ENCODE data around the gene TET2.

DNA sequence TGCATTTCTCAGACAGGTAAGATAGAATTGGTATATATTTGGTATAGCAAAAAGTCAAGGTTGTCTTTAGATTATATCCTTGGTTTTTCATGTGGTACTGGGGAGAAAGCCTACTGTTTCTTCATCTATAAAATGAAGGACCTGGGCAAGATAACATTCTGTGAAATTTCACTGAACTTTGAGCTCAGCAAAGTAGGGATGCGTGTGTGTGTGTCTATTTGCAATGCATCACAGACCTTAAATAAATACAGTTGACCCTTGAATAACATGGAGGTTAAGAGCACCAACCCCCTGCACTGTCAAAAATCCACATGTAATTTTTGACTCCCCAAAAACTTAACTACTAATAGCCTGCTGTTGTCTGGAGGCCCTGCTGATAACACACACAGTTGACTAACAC is 25.2 kb downstream of the TET2 start:
- TF ChIP-seq, protein P1, sequence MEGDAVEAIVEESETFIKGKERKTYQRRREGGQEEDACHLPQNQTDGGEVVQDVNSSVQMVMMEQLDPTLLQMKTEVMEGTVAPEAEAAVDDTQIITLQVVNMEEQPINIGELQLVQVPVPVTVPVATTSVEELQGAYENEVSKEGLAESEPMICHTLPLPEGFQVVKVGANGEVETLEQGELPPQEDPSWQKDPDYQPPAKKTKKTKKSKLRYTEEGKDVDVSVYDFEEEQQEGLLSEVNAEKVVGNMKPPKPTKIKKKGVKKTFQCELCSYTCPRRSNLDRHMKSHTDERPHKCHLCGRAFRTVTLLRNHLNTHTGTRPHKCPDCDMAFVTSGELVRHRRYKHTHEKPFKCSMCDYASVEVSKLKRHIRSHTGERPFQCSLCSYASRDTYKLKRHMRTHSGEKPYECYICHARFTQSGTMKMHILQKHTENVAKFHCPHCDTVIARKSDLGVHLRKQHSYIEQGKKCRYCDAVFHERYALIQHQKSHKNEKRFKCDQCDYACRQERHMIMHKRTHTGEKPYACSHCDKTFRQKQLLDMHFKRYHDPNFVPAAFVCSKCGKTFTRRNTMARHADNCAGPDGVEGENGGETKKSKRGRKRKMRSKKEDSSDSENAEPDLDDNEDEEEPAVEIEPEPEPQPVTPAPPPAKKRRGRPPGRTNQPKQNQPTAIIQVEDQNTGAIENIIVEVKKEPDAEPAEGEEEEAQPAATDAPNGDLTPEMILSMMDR (IDR thresholded peaks at IDR 0.05): no peak
- TF ChIP-seq POLR2A (IDR thresholded peaks at IDR 0.05): no peak
